HEK293 (cell line): ENCODE results near the gene ZNF507.

Experiments
- CTCF ChIA-PET: fragments of 350-600 bp; formaldehyde crosslinking; extraction: SDS; loops from one replicate; lab custom pipeline; 2021; ENCODE audit warnings: antibody characterized with exemption; lab: Yijun Ruan, JAX
- POLR2A ChIA-PET: fragments of 300-600 bp; formaldehyde crosslinking; extraction: SDS; loops from one replicate; lab custom pipeline; 2020; ENCODE audit warnings: antibody characterized with exemption, inconsistent platforms; lab: Yijun Ruan, JAX
- H3K27ac ChIP-seq: fragments of 200-500 bp; sonication (Bioruptor generic); 2 replicates; pipeline ENCODE4 v1.5.1; 2014; ENCODE audit warnings: low read depth, low read length, control low read depth, inconsistent platforms; ENCODE audit errors: extremely low read depth
- H3K36me3 ChIP-seq, 2 experiments: fragments of 200-500 bp in 1 of 2; sonication (Bioruptor generic) in 1 of 2; 1 replicate in 1 of 2; 2 replicates in 1 of 2; pipeline ENCODE4 v1.5.1; 2014 to 2017; ENCODE audit warnings: inconsistent platforms in 2 of 2, low read length in 2 of 2; ENCODE audit not compliant: control insufficient read depth in 2 of 2, insufficient read depth in 1 of 2
- H3K4me1 ChIP-seq: fragments of 200-500 bp; sonication (Bioruptor generic); 2 replicates; pipeline ENCODE4 v1.5.1; 2014; ENCODE audit warnings: mild to moderate bottlenecking, low read length, inconsistent platforms; ENCODE audit not compliant: control insufficient read depth, insufficient read depth
- H3K4me3 ChIP-seq: 2 replicates; pipeline ENCODE4 v1.5.1; 2011; ENCODE audit warnings: low read depth, mild to moderate bottlenecking, control low read depth, low read length, moderate library complexity
- H3K9me3 ChIP-seq: fragments of 200-500 bp; sonication (Bioruptor generic); 2 replicates; pipeline ENCODE4 v1.5.1; 2014; ENCODE audit warnings: low read depth, low read length, inconsistent platforms; ENCODE audit not compliant: control insufficient read depth, insufficient read depth
- EGR2 ChIP-seq: fragments of 450-650 bp; formaldehyde crosslinking; IDR thresholded peaks from 2 replicates; pipeline ENCODE4 v1.5.1; 2016; ENCODE audit warnings: low read depth, missing biosample characterization, missing genetic modification characterization
- KLF9 ChIP-seq: fragments of 450-650 bp; formaldehyde crosslinking; IDR thresholded peaks from 2 replicates; pipeline ENCODE4 v1.5.1; 2016; ENCODE audit warnings: missing biosample characterization, missing genetic modification characterization, low read depth
- OVOL3 ChIP-seq: fragments of 450-650 bp; formaldehyde crosslinking; IDR thresholded peaks from 2 replicates; pipeline ENCODE4 v1.5.1; 2016; ENCODE audit warnings: missing biosample characterization, missing genetic modification characterization
- PRDM2 ChIP-seq: fragments of 450-650 bp; formaldehyde crosslinking; IDR thresholded peaks from 2 replicates; pipeline ENCODE4 v1.5.1; 2016; ENCODE audit warnings: missing biosample characterization, missing genetic modification characterization, borderline replicate concordance
- SCRT2 ChIP-seq: fragments of 450-650 bp; formaldehyde crosslinking; IDR thresholded peaks from 2 replicates; pipeline ENCODE4 v1.5.1; 2016; ENCODE audit warnings: missing biosample characterization, missing genetic modification characterization
- ZBTB49 ChIP-seq: fragments of 450-650 bp; formaldehyde crosslinking; IDR thresholded peaks from 2 replicates; pipeline ENCODE4 v1.5.1; 2016; ENCODE audit warnings: missing biosample characterization, missing genetic modification characterization, low read depth
- ZFP3 ChIP-seq: fragments of 450-650 bp; formaldehyde crosslinking; IDR thresholded peaks from 2 replicates; pipeline ENCODE4 v1.5.1; 2016; ENCODE audit warnings: low read depth, missing biosample characterization, missing genetic modification characterization
- ZNF18 ChIP-seq: fragments of 450-650 bp; formaldehyde crosslinking; IDR thresholded peaks from 2 replicates; pipeline ENCODE4 v1.5.1; 2016; ENCODE audit warnings: missing biosample characterization, missing genetic modification characterization
- ZNF23 ChIP-seq: fragments of 450-650 bp; formaldehyde crosslinking; IDR thresholded peaks from 2 replicates; pipeline ENCODE4 v1.5.1; 2016; ENCODE audit warnings: missing biosample characterization, missing genetic modification characterization, borderline replicate concordance
- ZNF354C ChIP-seq: fragments of 450-650 bp; formaldehyde crosslinking; IDR thresholded peaks from 2 replicates; pipeline ENCODE4 v1.5.1; 2016; ENCODE audit warnings: missing biosample characterization, missing genetic modification characterization, low read depth, borderline replicate concordance
- ZNF366 ChIP-seq: fragments of 450-650 bp; formaldehyde crosslinking; conservative IDR thresholded peaks from 2 replicates; pipeline ENCODE4 v1.5.1; 2016; ENCODE audit warnings: missing biosample characterization, missing genetic modification characterization
- ZNF37A ChIP-seq: fragments of 450-650 bp; IDR thresholded peaks from 2 replicates; pipeline ENCODE4 v1.5.1; 2018; ENCODE audit warnings: missing biosample characterization, missing genetic modification characterization
- ZNF423 ChIP-seq: fragments of 450-650 bp; formaldehyde crosslinking; IDR thresholded peaks from 2 replicates; pipeline ENCODE4 v1.5.1; 2016; ENCODE audit warnings: missing biosample characterization, missing genetic modification characterization
- ZNF514 ChIP-seq: fragments of 450-650 bp; formaldehyde crosslinking; IDR thresholded peaks from 2 replicates; pipeline ENCODE4 v1.5.1; 2016; ENCODE audit warnings: missing biosample characterization, missing genetic modification characterization
- ZNF561 ChIP-seq: fragments of 450-650 bp; IDR thresholded peaks from 2 replicates; pipeline ENCODE4 v1.5.1; 2018; ENCODE audit warnings: missing biosample characterization, missing genetic modification characterization, borderline replicate concordance
- ZNF639 ChIP-seq: fragments of 450-650 bp; formaldehyde crosslinking; IDR thresholded peaks from 2 replicates; pipeline ENCODE4 v1.5.1; 2016; ENCODE audit warnings: missing biosample characterization, missing genetic modification characterization
- ZNF660 ChIP-seq: fragments of 450-650 bp; IDR thresholded peaks from 2 replicates; pipeline ENCODE4 v1.5.1; 2018; ENCODE audit warnings: missing biosample characterization, mild to moderate bottlenecking, missing genetic modification characterization
- ZNF707 ChIP-seq: fragments of 450-650 bp; formaldehyde crosslinking; IDR thresholded peaks from 2 replicates; pipeline ENCODE4 v1.5.1; 2016; ENCODE audit warnings: missing biosample characterization, missing genetic modification characterization
- ZNF792 ChIP-seq: fragments of 450-650 bp; formaldehyde crosslinking; IDR thresholded peaks from 2 replicates; pipeline ENCODE4 v1.5.1; 2016; ENCODE audit warnings: missing biosample characterization, missing genetic modification characterization
- ZNF843 ChIP-seq: fragments of 450-650 bp; formaldehyde crosslinking; IDR thresholded peaks from 2 replicates; pipeline ENCODE4 v1.5.1; 2016; ENCODE audit warnings: missing biosample characterization, missing genetic modification characterization

Gene ZNF507

GRCh38 chr19:32362318-32362691 is 16.9 kb downstream of the ZNF507 start:
- ChIA-PET CTCF (interaction anchor here (0.6 to 2.5 kb wide), 3 partner anchors 22 to 102 kb away, joined by 4 to 14 read pairs (median 6); no protein-coding TSS in a partner anchor), POLR2A (no interaction called here)
- Histone ChIP-seq H3K4me1 (no peaks in the 10 kb centered on the region), H3K4me3 (no peak overlapping the region), H3K36me3 (peaks cover 89 to 95% of the 10 kb centered on the region in 2 experiments), H3K27ac (no peak overlapping the region), H3K9me3 (no peaks in the 10 kb centered on the region; the same call in 1 of the 2 replicates)
- no peak for TF ChIP-seq ZFP3 (tag by site-specific recombination)
- TF ChIP-seq ZNF354C (tag by site-specific recombination), result no peak
- no peak for TF ChIP-seq ZNF23 (tag by site-specific recombination)
- no peak for TF ChIP-seq ZNF514 (tag by site-specific recombination)
- TF ChIP-seq EGR2 (tag by site-specific recombination), result no peak
- TF ChIP-seq ZNF660 (tag by site-specific recombination), result no peak
- no peak for TF ChIP-seq ZNF639 (tag by site-specific recombination)

GRCh38 chr19:32363175-32363574 is 17.8 kb downstream of the ZNF507 start:
- TF ChIP-seq ZNF561 (tag by site-specific recombination), result no peak
- TF ChIP-seq ZNF707, result no peak
- TF ChIP-seq SCRT2 (tag by site-specific recombination), result peak; percentile 91
- TF ChIP-seq, all 188 proteins: peak for 1
- Histone ChIP-seq H3K4me1 (peaks cover 3% of the 10 kb centered on the region; the same call in 1 of the 2 replicates), H3K36me3 (peaks cover 86 to 93% of the 10 kb centered on the region in 2 experiments), H3K27ac (peak overlapping the region; percentile 21; the same call in 1 of the 2 replicates), H3K9me3 (no peaks in the 10 kb centered on the region; the same call in 1 of the 2 replicates), H3K4me3 (no peak overlapping the region)
- ChIA-PET POLR2A (interaction anchor here (0.9 kb wide), 1 partner anchor 42 kb away, joined by 4 read pairs; the partner anchor contains the start of gene DPY19L3), CTCF (interaction anchor here (0.5 to 2.5 kb wide), 4 partner anchors 13 to 472 kb away, joined by 3 to 14 read pairs (median 6); no protein-coding TSS in a partner anchor)

- Histone ChIP-seq H3K4me1 (peaks cover 8% of the 10 kb centered on the region; the same call in 1 of the 2 replicates), H3K4me3 (no peak overlapping the region), H3K36me3 (peaks cover 82 to 88% of the 10 kb centered on the region in 2 experiments), H3K27ac (peak overlapping the region; percentile 21; the same call in 1 of the 2 replicates), H3K9me3 (no peaks in the 10 kb centered on the region; the same call in 1 of the 2 replicates)
- ChIA-PET POLR2A (interaction anchor here (0.9 kb wide), 1 partner anchor 42 kb away, joined by 4 read pairs; the partner anchor contains the start of gene DPY19L3), CTCF (interaction anchor here (0.5 to 2.5 kb wide), 4 partner anchors 13 to 472 kb away, joined by 3 to 14 read pairs (median 6); no protein-coding TSS in a partner anchor)
- TF ChIP-seq ZBTB49, result no peak
- TF ChIP-seq ZNF37A, result no peak
- no peak for TF ChIP-seq PRDM2 (tag by site-specific recombination)
- no peak for TF ChIP-seq ZNF792 (tag by site-specific recombination)
- TF ChIP-seq KLF9 (tag by site-specific recombination), result no peak
- no peak for TF ChIP-seq ZNF843
- no peak for TF ChIP-seq ZNF423 (tag by site-specific recombination)
- no peak for TF ChIP-seq ZNF18
- TF ChIP-seq OVOL3 (tag by site-specific recombination), result no peak
- TF ChIP-seq ZNF366 (tag by site-specific recombination), result no peak
Observed at GRCh38 chr19:32363632-32364031, 18.2 kb downstream of the ZNF507 start.
